ENCODE measurements around the gene SAMD14.

The SAMD14 gene

DNA sequence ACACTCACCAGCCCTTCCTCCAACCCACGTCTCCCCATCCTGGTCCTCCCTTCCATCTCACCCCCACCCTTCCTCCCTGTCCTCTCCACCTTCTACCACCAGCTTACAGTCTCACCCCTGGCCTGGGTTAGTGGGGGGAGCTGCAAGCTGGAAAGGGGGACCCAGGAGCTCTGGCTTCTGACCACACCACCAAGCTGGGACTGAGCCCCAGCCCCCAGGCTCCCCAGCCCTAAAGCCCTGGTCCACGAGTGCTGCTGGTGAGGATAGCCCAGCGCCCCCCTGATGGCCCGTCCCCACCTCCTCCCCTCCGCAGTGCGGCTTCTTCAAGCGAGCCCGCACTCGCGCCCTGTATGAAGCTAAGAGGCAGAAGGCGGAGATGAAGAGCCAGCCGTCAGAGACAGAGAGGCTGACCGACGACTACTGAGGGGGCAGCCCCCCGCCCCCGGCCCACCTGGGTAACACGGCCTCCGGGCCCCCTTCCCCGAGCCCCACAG is 42.0 kb downstream of the SAMD14 start:
- TF ChIP-seq, protein P1, sequence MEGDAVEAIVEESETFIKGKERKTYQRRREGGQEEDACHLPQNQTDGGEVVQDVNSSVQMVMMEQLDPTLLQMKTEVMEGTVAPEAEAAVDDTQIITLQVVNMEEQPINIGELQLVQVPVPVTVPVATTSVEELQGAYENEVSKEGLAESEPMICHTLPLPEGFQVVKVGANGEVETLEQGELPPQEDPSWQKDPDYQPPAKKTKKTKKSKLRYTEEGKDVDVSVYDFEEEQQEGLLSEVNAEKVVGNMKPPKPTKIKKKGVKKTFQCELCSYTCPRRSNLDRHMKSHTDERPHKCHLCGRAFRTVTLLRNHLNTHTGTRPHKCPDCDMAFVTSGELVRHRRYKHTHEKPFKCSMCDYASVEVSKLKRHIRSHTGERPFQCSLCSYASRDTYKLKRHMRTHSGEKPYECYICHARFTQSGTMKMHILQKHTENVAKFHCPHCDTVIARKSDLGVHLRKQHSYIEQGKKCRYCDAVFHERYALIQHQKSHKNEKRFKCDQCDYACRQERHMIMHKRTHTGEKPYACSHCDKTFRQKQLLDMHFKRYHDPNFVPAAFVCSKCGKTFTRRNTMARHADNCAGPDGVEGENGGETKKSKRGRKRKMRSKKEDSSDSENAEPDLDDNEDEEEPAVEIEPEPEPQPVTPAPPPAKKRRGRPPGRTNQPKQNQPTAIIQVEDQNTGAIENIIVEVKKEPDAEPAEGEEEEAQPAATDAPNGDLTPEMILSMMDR (IDR thresholded peaks at IDR 0.05; ENCODE audit: low read depth, low read length, missing control alignments): no peak
- DNase-seq (ENCODE audit: low read depth): no peak
- in situ Hi-C loops (cut with HindIII; ENCODE audit: low sequenced_read_pairs): no loop called here
- H3K4me3 ChIP-seq (ENCODE audit: low read depth, low read length): no peak overlapping the region

- DNase-seq (ENCODE audit: low read depth): no peak
- TF ChIP-seq, protein P1 (IDR thresholded peaks at IDR 0.05; ENCODE audit: low read depth, low read length, missing control alignments): peak; percentile 95
- in situ Hi-C loops (cut with HindIII; ENCODE audit: low sequenced_read_pairs): no loop called here
- H3K4me3 ChIP-seq (ENCODE audit: low read depth, low read length): no peak overlapping the region
These were observed 42.6 kb downstream of the SAMD14 start for GRCh38 chr17:50087246-50087911.

GRCh38 chr17:50081757-50082156 is 48.2 kb downstream of the SAMD14 start:
- DNase-seq (ENCODE audit: low read depth): no peak
- in situ Hi-C loops (cut with HindIII; ENCODE audit: low sequenced_read_pairs): no loop called here
- TF ChIP-seq, protein P1 (IDR thresholded peaks at IDR 0.05; ENCODE audit: low read depth, low read length, missing control alignments): no peak
- H3K4me3 ChIP-seq (ENCODE audit: low read depth, low read length): no peak overlapping the region

DNA sequence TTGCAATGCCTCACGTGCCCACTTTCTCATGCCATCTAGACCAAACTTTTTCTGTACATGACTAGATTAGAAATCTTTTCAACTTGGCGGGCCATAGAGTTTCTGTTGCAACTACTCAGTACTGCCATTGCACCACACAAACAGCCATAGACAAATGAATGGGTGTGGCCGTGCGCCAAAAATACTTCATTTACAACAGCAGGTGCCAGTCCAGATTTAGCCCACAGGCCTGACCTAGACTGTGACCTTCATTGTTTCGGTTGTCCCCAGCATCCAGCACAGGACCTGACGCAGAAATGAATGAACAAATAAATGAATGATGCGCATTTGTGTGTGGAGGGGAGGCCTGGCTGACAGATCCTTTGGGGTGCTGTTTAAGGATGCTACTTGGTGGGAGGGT is 49.1 kb downstream of the SAMD14 start:
- DNase-seq (ENCODE audit: low read depth): no peak
- in situ Hi-C loops (cut with HindIII; ENCODE audit: low sequenced_read_pairs): no loop called here
- TF ChIP-seq, protein P1 (IDR thresholded peaks at IDR 0.05; ENCODE audit: low read depth, low read length, missing control alignments): no peak
- H3K4me3 ChIP-seq (ENCODE audit: low read depth, low read length): no peak overlapping the region

DNA sequence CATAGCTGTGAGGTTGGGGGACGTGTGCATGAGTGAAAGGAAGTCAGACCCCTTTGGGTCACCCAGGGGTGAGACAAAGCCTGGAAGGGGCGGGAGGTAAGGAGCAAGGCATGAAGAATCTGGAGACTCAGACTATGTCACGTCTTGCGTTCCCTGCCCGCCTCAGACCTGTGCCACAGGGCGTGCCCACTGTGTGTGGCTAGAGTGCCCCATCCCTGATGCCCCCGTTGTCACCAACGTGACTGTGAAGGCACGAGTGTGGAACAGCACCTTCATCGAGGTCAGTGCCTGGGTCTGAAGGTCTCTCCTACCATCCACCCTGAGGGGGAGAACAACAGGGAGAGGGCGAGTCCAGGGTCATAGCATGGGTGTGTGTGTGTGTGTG is 49.9 kb downstream of the SAMD14 start:
- DNase-seq (ENCODE audit: low read depth): no peak
- in situ Hi-C loops (cut with HindIII; ENCODE audit: low sequenced_read_pairs): no loop called here
- TF ChIP-seq, protein P1 (IDR thresholded peaks at IDR 0.05; ENCODE audit: low read depth, low read length, missing control alignments): no peak
- H3K4me3 ChIP-seq (ENCODE audit: low read depth, low read length): no peak overlapping the region

GRCh38 chr17:50079334-50080095 is 50.4 kb downstream of the SAMD14 start:
- TF ChIP-seq, protein P1 (IDR thresholded peaks at IDR 0.05; ENCODE audit: low read depth, low read length, missing control alignments): peak; percentile 61
- DNase-seq (ENCODE audit: low read depth): no peak
- no peak overlapping the region for H3K4me3 ChIP-seq (ENCODE audit: low read depth, low read length)
- in situ Hi-C loops (cut with HindIII; ENCODE audit: low sequenced_read_pairs): no loop called here

Measured in astrocyte of the cerebellum (primary cell).